GM21825 (cell line): Measurements from ENCODE around the gene STX17.
"Not testable (repeated sequence)": the region's sequence is repeated elsewhere in the genome, so short reads cannot be mapped to it uniquely, and the experiment has no call there.

Source experiments
- ATAC-seq: cut with Tn5 transposase; IDR thresholded peaks from one replicate; pipeline ENCODE4 v1.9.1; 2021; ENCODE audit warnings: mild to moderate bottlenecking, moderate library complexity; ENCODE audit not compliant: unreplicated experiment

STX17 gene

DNA sequence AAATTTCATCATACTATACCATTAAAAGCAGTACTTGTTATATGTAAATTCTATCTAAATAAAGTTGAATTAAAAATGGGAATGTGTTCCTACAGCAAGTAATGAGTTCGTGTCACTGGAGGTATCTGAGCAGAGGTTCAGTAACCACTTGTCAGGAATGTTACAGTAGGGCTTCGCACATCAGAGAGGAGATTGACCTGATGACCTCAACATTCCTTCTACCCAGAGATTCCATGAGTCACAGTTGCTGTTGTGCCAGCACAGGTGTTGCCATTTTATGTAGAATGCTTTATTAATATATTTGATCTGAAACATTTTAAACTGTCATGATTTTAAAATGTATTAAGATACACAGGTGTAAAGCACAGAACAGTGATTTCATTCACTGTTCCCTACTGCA, 60.3 kb downstream of the STX17 start:
- ATAC-seq, result no peak

GRCh38 chr9:99967457-99967856, 61.0 kb downstream of the STX17 start:
- ATAC-seq, result no peak

- no peak for ATAC-seq
These were observed 64.0 kb downstream of the STX17 start for GRCh38 chr9:99970481-99970880.

GRCh38 chr9:99971410-99971809, 65.0 kb downstream of the STX17 start:
- no peak for ATAC-seq

DNA sequence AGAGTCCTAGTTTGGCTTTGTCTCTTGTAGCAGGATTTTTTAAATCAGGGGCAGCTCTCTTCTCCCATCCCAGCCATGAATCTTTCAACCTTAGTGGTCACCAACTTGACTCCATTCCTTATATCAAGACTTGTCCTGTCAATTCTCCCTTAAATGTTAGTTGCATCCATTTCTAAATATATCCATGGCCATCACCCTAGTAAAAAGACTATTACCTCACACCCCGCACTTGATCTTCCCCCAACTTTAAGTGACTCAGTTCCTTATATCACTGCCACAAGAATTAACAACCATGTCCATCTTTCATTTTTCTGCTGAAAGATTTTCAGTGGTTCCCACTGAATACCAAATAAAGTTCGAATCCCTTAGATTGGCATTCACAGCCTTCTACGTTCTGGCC, 67.0 kb downstream of the STX17 start:
- ATAC-seq, result no peak

DNA sequence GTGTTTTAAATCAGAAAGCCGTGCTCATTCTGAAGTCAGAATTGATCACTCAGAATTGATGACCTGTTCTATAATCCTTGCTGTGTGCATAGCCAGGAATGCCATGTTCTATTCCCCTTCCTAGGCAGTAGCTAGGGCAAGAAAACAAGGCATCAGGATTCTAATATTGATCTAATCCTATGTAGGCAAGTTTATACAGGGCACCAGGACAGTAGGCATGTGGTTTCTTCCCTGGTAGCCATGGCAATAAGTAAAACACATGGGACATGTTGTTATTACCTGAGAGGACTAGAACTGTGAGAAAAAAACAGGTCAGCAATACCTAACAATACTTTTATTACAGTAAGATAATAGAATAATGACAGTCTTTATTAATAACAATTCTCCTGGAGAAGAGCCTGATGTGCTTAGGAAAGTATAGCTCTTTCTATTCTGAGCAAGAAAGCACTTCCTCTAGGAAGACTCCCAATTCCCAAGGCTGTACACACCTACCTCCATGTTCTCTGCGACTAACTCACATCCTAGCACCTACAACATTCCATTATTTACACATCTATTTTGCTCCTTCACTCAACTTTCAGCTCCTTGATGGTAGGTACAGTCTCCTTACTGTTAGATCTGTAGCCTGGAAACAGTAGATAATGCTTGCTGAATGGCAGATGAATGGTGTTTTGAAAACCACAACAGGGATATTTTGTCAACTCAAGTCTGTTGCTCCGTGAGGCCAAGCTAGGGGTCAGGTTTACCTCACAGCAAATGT, 70.8 kb downstream of the STX17 start:
- no peak for ATAC-seq

GRCh38 chr9:99978221-99978620, 71.8 kb downstream of the STX17 start:
- ATAC-seq, result no peak

DNA sequence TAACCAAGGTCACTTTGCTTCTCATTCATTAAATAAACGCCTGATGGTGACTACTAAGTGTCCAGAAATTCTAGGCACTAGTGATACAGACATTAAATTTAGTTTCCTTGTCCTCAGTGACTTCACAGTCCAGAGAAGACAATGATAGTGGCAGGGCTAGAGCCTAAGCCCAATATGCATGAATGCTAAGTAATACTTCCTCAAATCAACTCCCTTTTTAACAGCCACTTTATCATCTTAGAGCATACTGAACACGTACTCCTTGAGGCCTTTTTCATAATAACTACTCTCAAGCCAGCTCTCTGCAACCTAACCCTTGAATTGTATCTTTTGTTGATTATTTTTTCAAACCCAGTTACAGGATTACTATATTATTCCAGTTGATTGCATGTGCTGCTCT, 74.1 kb downstream of the STX17 start:
- ATAC-seq, result no peak

GRCh38 chr9:99986642-99987041, 80.2 kb downstream of the STX17 start:
- ATAC-seq, result no peak

- not testable (repeated sequence) for ATAC-seq
These were observed 84.1 kb downstream of the STX17 start for GRCh38 chr9:99990508-99990907.

DNA sequence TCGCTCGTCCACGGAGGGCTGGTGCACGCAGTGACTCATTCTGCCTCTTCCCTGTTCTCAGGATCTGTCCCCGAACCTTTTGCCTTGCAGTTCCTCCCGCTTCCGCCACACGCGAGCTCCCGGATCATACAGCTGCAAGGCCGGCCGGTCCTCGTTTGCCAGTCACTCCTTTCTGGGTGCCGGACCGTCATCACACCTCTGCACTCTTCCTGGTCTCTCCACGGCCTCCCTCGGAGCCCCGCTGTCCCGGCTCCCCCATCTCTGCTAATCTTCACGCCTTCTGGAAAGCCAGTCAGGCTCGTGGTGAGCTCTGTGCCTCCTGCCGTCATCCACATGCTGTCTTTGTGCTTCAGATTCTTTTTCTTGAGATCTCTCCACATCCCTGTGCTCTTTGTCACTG, 91.8 kb downstream of the STX17 start:
- ATAC-seq, result no peak

GRCh38 chr9:99998866-99999265, 92.4 kb downstream of the STX17 start:
- no peak for ATAC-seq

GRCh38 chr9:99999797-100000196, 93.3 kb downstream of the STX17 start:
- no peak for ATAC-seq

GRCh38 chr9:100011062-100011681, 104.7 kb downstream of the STX17 start:
- no peak for ATAC-seq

DNA sequence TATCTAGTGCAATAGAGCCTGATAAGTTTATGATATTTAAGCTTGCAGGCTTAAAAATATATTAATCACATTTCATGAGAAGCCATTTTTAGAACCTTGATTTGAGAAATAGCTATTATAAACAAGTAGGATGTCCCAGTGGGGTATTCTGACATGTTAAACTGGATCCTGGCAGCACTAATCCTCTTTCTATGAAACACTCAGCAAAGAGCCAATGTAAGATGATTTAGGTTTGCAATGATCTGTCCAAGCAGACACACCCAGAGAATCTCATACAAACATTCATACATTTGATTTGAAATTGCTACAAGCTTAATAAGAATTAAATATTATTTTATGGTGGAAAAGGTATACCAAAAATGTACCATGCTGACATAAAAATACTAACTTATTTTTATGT, 105.8 kb downstream of the STX17 start:
- ATAC-seq, result no peak

DNA sequence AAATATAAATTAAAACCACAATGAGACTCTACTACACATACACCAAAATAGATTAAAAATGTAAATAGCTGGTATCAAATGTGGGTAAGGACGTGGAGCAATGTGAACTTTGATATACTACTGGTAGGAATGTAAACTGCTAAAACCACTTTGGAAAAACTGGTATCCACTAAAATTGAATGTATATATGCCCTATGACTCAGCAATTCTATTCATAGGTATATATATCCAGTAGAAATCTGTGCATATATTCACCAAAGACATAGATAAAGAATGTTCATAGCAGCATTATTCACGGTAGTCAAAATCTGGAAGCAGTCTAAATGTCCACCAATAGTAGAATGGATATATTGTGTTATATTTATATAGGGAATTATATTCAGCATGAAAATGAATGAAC, 107.1 kb downstream of the STX17 start:
- no peak for ATAC-seq

DNA sequence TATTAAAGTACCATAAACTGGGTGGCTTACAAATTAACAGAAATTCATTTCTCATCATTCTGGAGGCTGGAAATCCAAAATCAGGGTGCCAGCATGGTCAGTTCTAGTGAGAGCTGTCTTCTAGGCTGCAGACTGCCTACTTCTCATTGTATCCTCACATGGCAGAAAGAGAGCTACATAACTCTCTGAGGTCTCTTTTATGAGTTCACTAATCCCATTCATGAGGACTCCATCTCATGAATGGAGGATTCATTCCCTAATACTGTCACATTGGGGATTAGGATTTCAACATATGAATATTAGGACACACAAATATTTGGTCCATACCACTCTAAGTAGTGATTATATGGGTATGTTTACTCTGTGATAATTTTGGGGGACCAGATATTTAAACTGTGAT, 108.4 kb downstream of the STX17 start:
- ATAC-seq, result no peak

DNA sequence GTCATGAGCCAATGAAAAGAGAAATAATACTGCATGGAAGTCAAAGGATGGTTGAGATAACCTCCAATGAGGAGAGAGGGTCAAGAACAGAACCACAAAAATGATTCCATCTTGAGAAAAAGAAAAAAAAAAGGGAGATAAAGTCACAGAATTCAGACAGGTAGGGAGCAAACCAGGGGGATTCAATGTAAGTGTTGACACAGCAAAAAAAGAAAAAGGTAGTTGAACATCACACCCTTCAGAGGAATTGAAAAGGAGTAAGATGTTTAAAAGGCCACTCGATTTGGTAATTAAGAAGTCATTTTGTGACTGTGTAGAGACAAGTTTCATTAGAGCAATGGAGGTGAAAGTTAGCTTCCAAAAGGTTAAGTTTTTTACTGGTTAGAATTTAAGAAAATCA, 113.1 kb downstream of the STX17 start:
- no peak for ATAC-seq
